ENCODE results near the gene CCDC184.
"Not testable (repeated sequence)": the region's sequence is repeated elsewhere in the genome, so short reads cannot be mapped to it uniquely, and the experiment has no call there.

The CCDC184 gene

GRCh38 chr12:48203192-48203591 lies 19.7 kb downstream of the CCDC184 start, which contains the start of gene OR10AD1:
OR10AD1 (minus strand) TSS chr12:48203292; CDS start chr12:48203292, 0 bp downstream.
- H3K9me3 ChIP-seq: peaks cover 2 to 47% (median 36%) of the 10 kb centered on the region in 3 donors
- peaks cover 0 to 17% (median 5%) of the 10 kb centered on the region in 3 donors for H3K36me3 ChIP-seq
- no peak within 1 kb of the TSS for H3K4me3 ChIP-seq
- no peak for DNase-seq
- H3K27ac ChIP-seq: no peak within 1 kb of the TSS
- intact Hi-C loops (cut with DNase I; ENCODE audit: low total_unique reads): no loop called here
- no peak for TF ChIP-seq CTCF (IDR thresholded peaks at IDR 0.05)
- H3K4me1 ChIP-seq: peaks cover 0 to 10% (median 7%) of the 10 kb centered on the region in 4 donors
- H3K27me3 ChIP-seq: no peaks in the 10 kb centered on the region

GRCh38 chr12:48209495-48209894 lies 26.1 kb downstream of the CCDC184 start:
- H3K27ac ChIP-seq; DNase-seq; H3K4me1 ChIP-seq; H3K4me3 ChIP-seq; H3K27me3 ChIP-seq; intact Hi-C loops (cut with DNase I; ENCODE audit: low total_unique reads): not testable (repeated sequence)
- Histone ChIP-seq H3K36me3 (peaks cover 0 to 16% (median 5%) of the 10 kb centered on the region in 3 donors), H3K9me3 (peaks cover 2 to 41% (median 26%) of the 10 kb centered on the region in 3 donors)

GRCh38 chr12:48216785-48217184 lies 33.3 kb downstream of the CCDC184 start:
- H3K9me3 ChIP-seq: no peaks in the 10 kb centered on the region
- no peak for DNase-seq
- intact Hi-C loops (cut with DNase I; ENCODE audit: low total_unique reads): no loop called here

GRCh38 chr12:48219631-48220030 lies 36.2 kb downstream of the CCDC184 start:
- H3K27me3 ChIP-seq: no peaks in the 10 kb centered on the region
- no peaks in the 10 kb centered on the region for H3K9me3 ChIP-seq
- no peak for DNase-seq
- no peak overlapping the region for H3K27ac ChIP-seq
- no peaks in the 10 kb centered on the region for H3K4me1 ChIP-seq
- H3K4me3 ChIP-seq: no peak overlapping the region
- no peaks in the 10 kb centered on the region for H3K36me3 ChIP-seq
- no peak for TF ChIP-seq CTCF (IDR thresholded peaks at IDR 0.05)
- intact Hi-C loops (cut with DNase I; ENCODE audit: low total_unique reads): no loop called here

More at GRCh38 chr12:48216785-48217184, 33.3 kb downstream of the CCDC184 start:
- Histone ChIP-seq H3K36me3 (no peaks in the 10 kb centered on the region), H3K27me3 (no peaks in the 10 kb centered on the region), H3K4me3 (no peak overlapping the region), H3K4me1 (no peaks in the 10 kb centered on the region), H3K27ac (no peak overlapping the region)
- no peak for TF ChIP-seq CTCF (IDR thresholded peaks at IDR 0.05)

- Histone ChIP-seq H3K27me3 (no peaks in the 10 kb centered on the region), H3K27ac (no peak overlapping the region), H3K9me3 (no peaks in the 10 kb centered on the region), H3K4me3 (no peak overlapping the region), H3K4me1 (no peaks in the 10 kb centered on the region), H3K36me3 (no peaks in the 10 kb centered on the region)
- intact Hi-C loops (cut with DNase I; ENCODE audit: low total_unique reads): no loop called here
- no peak for DNase-seq
- no peak for TF ChIP-seq CTCF (IDR thresholded peaks at IDR 0.05)
Observed at GRCh38 chr12:48220701-48221100, 37.3 kb downstream of the CCDC184 start.

GRCh38 chr12:48221645-48222044 lies 38.2 kb downstream of the CCDC184 start:
- no peaks in the 10 kb centered on the region for H3K9me3 ChIP-seq
- no peak overlapping the region for H3K4me3 ChIP-seq
- intact Hi-C loops (cut with DNase I; ENCODE audit: low total_unique reads): no loop called here
- no peak for TF ChIP-seq CTCF (IDR thresholded peaks at IDR 0.05)
- H3K27ac ChIP-seq: no peak overlapping the region
- no peak for DNase-seq
- H3K4me1 ChIP-seq: no peaks in the 10 kb centered on the region
- no peaks in the 10 kb centered on the region for H3K36me3 ChIP-seq
- H3K27me3 ChIP-seq: no peaks in the 10 kb centered on the region

GRCh38 chr12:48224533-48224932 lies 41.1 kb downstream of the CCDC184 start:
- H3K27me3 ChIP-seq; DNase-seq; intact Hi-C loops (cut with DNase I; ENCODE audit: low total_unique reads); H3K4me3 ChIP-seq; H3K36me3 ChIP-seq; H3K9me3 ChIP-seq; H3K27ac ChIP-seq; H3K4me1 ChIP-seq: not testable (repeated sequence)

- intact Hi-C loops (cut with DNase I; ENCODE audit: low total_unique reads); H3K4me1 ChIP-seq; H3K9me3 ChIP-seq; H3K36me3 ChIP-seq; DNase-seq; H3K4me3 ChIP-seq; H3K27ac ChIP-seq; H3K27me3 ChIP-seq: not testable (repeated sequence)
Observed at GRCh38 chr12:48231169-48231958, 47.9 kb downstream of the CCDC184 start.

All from tibial artery (tissue), 4 donors.